HUES6 (cell line): Measurements from ENCODE around the gene ELAPOR1.

Source experiments
- H3K27ac ChIP-seq: 2 replicates; pipeline ENCODE4 v1.7.0; 2013; ENCODE audit warnings: low read depth, mild to moderate bottlenecking, low read length, inconsistent platforms
- H3K27me3 ChIP-seq: 2 replicates; pipeline ENCODE4 v1.6.1; 2013; ENCODE audit warnings: low read length; ENCODE audit not compliant: control insufficient read depth, insufficient read depth
- H3K36me3 ChIP-seq: 2 replicates; pipeline ENCODE4 v1.6.1; 2013; ENCODE audit warnings: low read length; ENCODE audit not compliant: control insufficient read depth, insufficient read depth
- H3K4me1 ChIP-seq: 2 replicates; pipeline ENCODE4 v1.6.1; 2013; ENCODE audit warnings: low read length; ENCODE audit not compliant: control insufficient read depth, insufficient read depth
- H3K4me3 ChIP-seq: 2 replicates; pipeline ENCODE4 v1.5.1; 2013; ENCODE audit warnings: low read depth, low read length
- H3K9ac ChIP-seq: one replicate; pipeline ENCODE4 v1.6.1; 2013; ENCODE audit warnings: mild to moderate bottlenecking, low read length
- H3K9me3 ChIP-seq: 2 replicates; pipeline ENCODE4 v1.6.1; 2013; ENCODE audit warnings: low read depth, low read length; ENCODE audit not compliant: control insufficient read depth, insufficient read depth

Gene ELAPOR1

DNA sequence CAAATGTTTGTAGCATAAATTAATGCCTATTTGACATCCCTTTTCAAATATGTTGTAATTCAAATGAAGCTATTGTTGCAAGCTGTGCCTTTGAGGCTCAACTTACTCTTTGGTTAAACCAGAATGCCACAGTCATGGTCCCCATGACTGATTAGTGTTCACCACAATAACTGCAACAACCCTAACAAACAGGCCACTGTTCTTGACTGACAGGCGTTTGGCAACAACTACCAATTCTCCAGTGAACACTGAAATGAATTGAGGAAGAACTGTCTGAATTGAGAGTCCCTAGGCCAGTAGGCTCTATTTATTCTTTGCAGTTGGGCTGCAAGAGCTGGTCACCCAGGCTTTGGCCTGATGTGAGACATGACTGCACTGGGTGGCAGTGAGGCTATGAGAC is 30.0 kb upstream of the ELAPOR1 start:
- Histone ChIP-seq H3K27me3 (no peaks in the 10 kb centered on the region), H3K9me3 (no peaks in the 10 kb centered on the region), H3K9ac (no peak overlapping the region), H3K4me3 (no peak overlapping the region), H3K4me1 (peaks cover 15% of the 10 kb centered on the region), H3K36me3 (no peaks in the 10 kb centered on the region), H3K27ac (no peak overlapping the region)

GRCh38 chr1:109084563-109085517 is 29.1 kb upstream of the ELAPOR1 start:
- H3K4me3 ChIP-seq, result no peak overlapping the region
- peaks cover 15% of the 10 kb centered on the region for H3K4me1 ChIP-seq
- no peaks in the 10 kb centered on the region for H3K9me3 ChIP-seq
- no peaks in the 10 kb centered on the region for H3K36me3 ChIP-seq
- no peak overlapping the region for H3K27ac ChIP-seq
- no peaks in the 10 kb centered on the region for H3K27me3 ChIP-seq
- H3K9ac ChIP-seq, result no peak overlapping the region

- H3K9ac ChIP-seq, result no peak overlapping the region
- H3K9me3 ChIP-seq, result no peaks in the 10 kb centered on the region
- peaks cover 13% of the 10 kb centered on the region; the same call in 1 of the 2 replicates for H3K4me1 ChIP-seq
- H3K36me3 ChIP-seq, result peaks cover 4% of the 10 kb centered on the region
- H3K27ac ChIP-seq, result no peak overlapping the region
- peak overlapping the region; percentile 76 for H3K4me3 ChIP-seq
- no peaks in the 10 kb centered on the region for H3K27me3 ChIP-seq
Observed at GRCh38 chr1:109089242-109090015, 24.5 kb upstream of the ELAPOR1 start.

DNA sequence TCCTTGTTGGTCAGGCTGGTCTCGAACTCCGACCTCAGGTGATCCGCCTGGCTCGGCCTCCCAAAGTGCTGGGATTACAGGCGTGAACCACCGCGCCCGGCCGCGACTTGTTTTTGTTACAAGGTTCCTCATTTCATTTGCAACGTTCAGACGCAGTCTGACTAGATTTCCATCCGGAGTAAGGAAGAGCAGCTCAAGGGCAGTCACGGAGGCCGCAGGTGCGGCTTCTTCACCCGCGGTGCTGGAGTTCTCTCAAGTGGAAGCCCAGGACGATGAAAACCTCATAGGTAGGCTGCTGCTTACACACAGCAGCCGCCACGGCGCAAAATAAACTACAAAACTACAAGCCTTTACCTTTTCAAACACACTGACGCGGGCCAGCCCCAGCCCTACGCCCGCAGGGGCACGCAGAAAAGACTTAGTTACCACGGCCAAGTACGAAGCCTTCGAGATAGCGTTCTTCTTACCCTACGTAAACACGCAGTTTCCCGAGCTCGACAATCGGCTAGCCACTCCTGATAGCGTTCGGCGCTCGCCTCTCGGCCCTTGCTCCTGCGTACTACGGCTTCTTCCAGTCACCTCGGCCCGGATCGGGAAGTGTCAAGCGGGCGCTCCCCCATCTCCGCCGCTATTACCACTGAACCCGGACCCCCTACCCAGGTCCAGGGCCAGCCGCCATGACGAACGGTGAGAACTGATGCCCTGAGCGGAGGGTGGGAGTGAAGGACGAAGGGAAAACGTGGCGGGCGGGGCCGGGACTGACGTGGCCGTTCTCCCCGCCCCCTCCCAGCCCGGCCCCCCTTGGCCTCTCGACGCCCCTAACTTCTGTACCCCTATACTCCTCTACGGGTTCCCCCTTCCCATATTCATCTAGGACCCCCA is 23.5 kb upstream of the ELAPOR1 start, which contains the start of gene TMEM167B:
TSS of gene TMEM167B (plus strand) at position 569 of the 882 bp plus-strand sequence. CDS start at position 678, 109 bp downstream.
- H3K36me3 ChIP-seq, result peaks cover 7% of the 10 kb centered on the region
- no peaks in the 10 kb centered on the region for H3K27me3 ChIP-seq
- H3K4me1 ChIP-seq, result peaks cover 11% of the 10 kb centered on the region; the same call in 1 of the 2 replicates
- no peaks in the 10 kb centered on the region for H3K9me3 ChIP-seq
- H3K9ac ChIP-seq, result peak within 1 kb of the TSS; percentile 50
- H3K27ac ChIP-seq, result peak within 1 kb of the TSS; percentile 0; the same call in 1 of the 2 replicates
- peak within 1 kb of the TSS; percentile 76 for H3K4me3 ChIP-seq

- peak overlapping the region; percentile 50 for H3K9ac ChIP-seq
- peaks cover 11% of the 10 kb centered on the region; the same call in 1 of the 2 replicates for H3K4me1 ChIP-seq
- H3K27me3 ChIP-seq, result no peaks in the 10 kb centered on the region
- peak overlapping the region; percentile 76 for H3K4me3 ChIP-seq
- peaks cover 8% of the 10 kb centered on the region for H3K36me3 ChIP-seq
- H3K27ac ChIP-seq, result peak overlapping the region; percentile 0; the same call in 1 of the 2 replicates
- H3K9me3 ChIP-seq, result no peaks in the 10 kb centered on the region
Observed at GRCh38 chr1:109091078-109091838, 22.7 kb upstream of the ELAPOR1 start.

- Histone ChIP-seq H3K36me3 (peaks cover 10% of the 10 kb centered on the region), H3K4me3 (peak overlapping the region; percentile 76), H3K27ac (no peak overlapping the region), H3K27me3 (no peaks in the 10 kb centered on the region), H3K9ac (peak overlapping the region; percentile 50), H3K9me3 (no peaks in the 10 kb centered on the region), H3K4me1 (peaks cover 11% of the 10 kb centered on the region; the same call in 1 of the 2 replicates)
Observed at GRCh38 chr1:109091839-109092193, 22.1 kb upstream of the ELAPOR1 start.

GRCh38 chr1:109094377-109094803 is 19.5 kb upstream of the ELAPOR1 start:
- Histone ChIP-seq H3K4me1 (peaks cover 11% of the 10 kb centered on the region; the same call in 1 of the 2 replicates), H3K9me3 (no peaks in the 10 kb centered on the region), H3K36me3 (peaks cover 10% of the 10 kb centered on the region), H3K27ac (no peak overlapping the region), H3K27me3 (no peaks in the 10 kb centered on the region), H3K9ac (no peak overlapping the region), H3K4me3 (no peak overlapping the region)

DNA sequence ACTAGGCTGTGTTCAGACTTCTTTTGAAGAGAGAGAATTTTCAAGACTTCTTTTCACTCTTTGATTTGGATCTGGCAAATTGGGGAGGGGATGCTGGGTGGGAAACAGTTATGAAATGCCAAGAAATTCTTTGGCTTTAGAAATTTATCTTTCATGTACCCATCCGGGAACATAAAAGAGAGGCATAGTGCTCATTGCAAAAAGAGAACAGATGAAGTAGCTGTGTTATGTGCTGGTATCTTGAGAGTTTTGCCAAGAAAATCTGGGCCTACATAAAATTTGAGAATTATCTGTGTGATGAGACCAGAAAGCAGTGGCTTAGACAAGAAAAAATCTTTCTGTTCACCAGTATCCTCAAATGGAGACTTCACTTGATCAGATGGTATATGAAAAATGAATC is 19.0 kb upstream of the ELAPOR1 start:
- H3K27ac ChIP-seq, result no peak overlapping the region
- no peaks in the 10 kb centered on the region for H3K9me3 ChIP-seq
- peaks cover 11% of the 10 kb centered on the region; the same call in 1 of the 2 replicates for H3K4me1 ChIP-seq
- H3K36me3 ChIP-seq, result peaks cover 10% of the 10 kb centered on the region
- H3K27me3 ChIP-seq, result no peaks in the 10 kb centered on the region
- no peak overlapping the region for H3K9ac ChIP-seq
- no peak overlapping the region for H3K4me3 ChIP-seq

- H3K9me3 ChIP-seq, result no peaks in the 10 kb centered on the region
- H3K4me1 ChIP-seq, result peaks cover 11% of the 10 kb centered on the region; the same call in 1 of the 2 replicates
- peaks cover 10% of the 10 kb centered on the region for H3K36me3 ChIP-seq
- H3K27me3 ChIP-seq, result no peaks in the 10 kb centered on the region
- H3K9ac ChIP-seq, result no peak overlapping the region
- no peak overlapping the region for H3K4me3 ChIP-seq
- H3K27ac ChIP-seq, result no peak overlapping the region
Observed at GRCh38 chr1:109095631-109096030, 18.3 kb upstream of the ELAPOR1 start.

- Histone ChIP-seq H3K36me3 (peaks cover 10% of the 10 kb centered on the region), H3K9ac (no peak overlapping the region), H3K27ac (no peak overlapping the region), H3K4me3 (no peak overlapping the region), H3K27me3 (no peaks in the 10 kb centered on the region), H3K4me1 (peaks cover 11% of the 10 kb centered on the region; the same call in 1 of the 2 replicates), H3K9me3 (no peaks in the 10 kb centered on the region)
Observed at GRCh38 chr1:109096120-109096519, 17.8 kb upstream of the ELAPOR1 start.
